GM10847 (cell line): ENCODE measurements around the gene GAS7.

Experiments
- POLR2A ChIP-seq: IDR thresholded peaks from 2 replicates; pipeline ENCODE4 v1.6.1; 2011; ENCODE audit not compliant: insufficient read length; ENCODE audit errors: extremely low read depth

The GAS7 gene

DNA sequence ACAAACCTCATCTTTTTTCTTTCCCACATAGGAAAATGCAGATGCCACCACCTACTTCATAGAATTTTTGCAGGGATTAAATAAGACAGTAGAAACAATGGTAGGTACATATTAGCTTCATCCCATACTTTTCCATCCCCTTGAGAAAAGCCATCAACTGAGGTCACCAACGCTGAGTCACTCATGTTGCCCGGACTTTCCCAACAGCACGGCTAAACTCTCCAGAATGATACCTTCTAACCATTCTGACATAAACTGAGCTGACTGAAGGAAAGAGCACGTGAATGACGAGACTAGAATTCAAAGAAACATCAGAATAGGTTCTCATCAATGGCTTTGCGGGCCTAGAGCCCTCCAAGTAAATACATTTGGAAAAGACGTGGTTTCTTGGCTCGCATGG is 147.3 kb downstream of the GAS7 start:
- no peak for TF ChIP-seq POLR2A

DNA sequence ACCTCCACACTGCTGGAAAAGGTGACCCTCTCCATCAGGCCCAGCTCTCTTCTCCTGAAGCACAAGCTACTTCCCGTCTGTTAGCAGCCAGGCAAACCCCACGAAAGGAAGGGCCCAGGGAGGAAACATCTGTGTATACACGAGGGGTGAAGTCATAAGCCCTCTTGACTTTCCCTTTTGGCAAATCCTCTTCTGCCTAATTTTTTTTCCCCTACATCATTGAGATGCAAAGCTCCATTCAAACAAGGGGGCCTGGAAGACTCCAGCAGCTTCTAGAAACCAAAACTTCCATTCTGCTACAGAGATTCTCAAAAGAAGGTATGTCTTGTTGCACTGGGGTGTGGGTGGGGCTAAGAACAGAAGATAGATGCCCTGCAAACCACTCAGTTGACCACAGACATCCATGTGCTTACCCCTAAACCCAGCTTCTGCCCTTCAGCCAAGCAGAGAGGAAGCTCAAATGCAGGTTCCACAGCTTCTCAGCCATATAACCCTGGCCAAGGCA is 147.8 kb downstream of the GAS7 start:
- no peak for TF ChIP-seq POLR2A

DNA sequence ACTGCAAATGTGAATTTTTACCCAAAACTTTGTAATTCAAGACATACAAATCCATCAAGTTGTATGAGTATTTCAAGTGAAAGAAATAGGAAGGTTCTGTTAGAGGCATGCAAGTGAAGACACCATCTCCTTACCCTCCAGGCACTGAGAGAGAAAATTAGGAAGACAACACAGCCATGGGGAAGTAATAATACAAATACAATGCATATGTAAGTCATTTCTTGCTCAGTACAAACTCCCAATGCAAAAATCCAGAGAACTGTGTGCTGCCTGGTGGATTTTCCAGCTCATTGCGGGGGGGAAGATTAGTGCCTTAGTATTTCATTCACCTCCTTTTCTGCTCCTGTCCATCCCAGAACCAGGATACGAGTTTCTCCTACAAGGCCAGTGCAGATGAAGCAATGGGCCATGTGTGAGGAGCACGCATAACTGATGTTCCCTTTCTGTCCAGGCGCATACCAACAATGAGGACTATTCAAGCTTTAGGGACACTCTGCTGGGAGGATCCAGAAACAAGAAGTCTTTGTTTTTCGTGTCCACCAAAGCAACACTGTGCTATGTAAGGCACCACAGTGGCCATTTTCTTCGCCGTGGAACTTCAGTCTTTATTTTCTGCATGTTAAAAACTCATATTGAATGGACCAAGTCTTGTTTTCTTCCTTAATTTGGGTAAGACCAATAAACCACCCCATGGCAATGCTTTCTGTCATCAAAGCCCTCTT is 149.6 kb downstream of the GAS7 start:
- TF ChIP-seq POLR2A: no peak

DNA sequence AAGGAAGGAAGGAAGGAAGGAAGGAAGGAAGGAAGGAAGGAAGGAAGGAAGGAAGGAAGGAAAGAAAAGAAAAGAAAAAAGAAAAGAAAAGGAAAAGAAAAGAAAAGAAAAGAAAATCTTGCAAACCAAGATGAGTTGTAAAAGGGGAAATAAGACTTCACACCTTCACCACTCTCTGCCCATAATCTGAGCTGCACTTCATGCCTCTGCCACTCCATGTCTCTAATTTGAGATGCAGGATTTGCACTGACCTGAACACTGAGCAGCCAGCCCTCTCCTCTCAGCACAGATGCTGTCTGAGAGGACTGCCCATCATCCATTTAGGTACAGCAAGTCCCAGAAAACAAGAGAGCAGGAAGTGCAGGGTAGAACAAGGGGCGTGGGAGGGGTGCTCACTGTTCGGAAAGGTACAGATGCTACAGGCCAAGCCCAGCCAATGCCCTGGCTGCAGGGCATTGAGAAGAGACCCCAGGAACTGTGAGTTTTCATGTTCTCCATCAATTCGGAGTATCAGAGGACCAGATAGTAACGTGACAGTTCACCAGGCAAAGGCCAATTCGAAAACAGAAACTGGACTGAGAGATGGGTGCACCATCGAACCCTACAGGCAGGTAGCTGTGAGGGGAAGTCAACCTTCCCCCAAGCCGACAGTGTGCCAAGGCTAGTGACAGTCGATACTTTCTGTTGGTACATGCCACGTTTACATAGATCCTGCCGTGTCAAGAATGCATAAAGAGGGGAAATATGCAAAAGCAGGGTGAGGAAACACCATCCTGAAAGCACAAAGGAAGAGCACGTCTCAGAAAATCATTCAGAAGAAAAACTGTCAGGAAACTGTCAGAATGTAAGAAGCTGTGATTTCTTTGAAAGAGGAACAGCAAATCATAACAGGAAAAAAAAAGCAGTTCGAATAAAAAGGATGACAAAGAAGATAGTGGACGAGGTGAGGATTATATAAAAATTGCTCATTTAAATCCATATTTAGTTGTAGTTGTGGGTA is 151.3 kb downstream of the GAS7 start:
- no peak for TF ChIP-seq POLR2A

DNA sequence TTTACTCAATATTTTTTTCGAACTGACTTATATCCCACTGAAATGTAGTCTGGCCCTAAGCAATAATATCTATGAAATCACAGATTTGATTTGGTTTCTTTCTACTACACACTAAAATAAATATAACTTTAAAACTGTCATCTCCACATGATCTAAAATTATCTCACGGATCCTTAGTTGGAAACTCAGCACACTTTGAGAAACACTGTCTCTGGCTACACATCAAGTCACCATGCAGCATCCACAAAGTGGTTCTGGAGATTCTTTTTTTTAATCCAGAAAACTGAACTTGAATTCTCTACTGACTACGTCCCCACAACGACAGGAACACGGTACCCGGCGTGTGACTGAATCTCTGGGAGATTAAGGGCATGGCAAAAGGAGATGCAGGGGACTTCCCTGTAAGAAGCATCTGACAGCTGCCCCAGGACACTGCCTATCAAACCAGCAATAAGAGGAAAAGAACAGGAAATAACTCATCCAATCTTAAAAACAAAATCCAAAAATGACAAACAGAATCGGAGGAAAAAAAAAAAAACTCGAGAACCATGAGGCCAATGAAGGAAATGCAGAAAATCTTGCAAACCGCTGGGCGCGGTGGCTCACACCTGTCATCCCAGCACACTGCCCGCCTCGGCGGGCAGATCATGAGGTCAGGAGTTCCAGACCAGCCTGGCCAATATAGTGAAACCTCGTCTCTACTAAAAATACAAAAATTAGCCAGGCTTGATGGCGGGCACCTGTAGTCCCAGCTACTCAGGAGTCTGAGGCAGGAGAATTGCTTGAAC is 152.3 kb downstream of the GAS7 start:
- TF ChIP-seq POLR2A: no peak

DNA sequence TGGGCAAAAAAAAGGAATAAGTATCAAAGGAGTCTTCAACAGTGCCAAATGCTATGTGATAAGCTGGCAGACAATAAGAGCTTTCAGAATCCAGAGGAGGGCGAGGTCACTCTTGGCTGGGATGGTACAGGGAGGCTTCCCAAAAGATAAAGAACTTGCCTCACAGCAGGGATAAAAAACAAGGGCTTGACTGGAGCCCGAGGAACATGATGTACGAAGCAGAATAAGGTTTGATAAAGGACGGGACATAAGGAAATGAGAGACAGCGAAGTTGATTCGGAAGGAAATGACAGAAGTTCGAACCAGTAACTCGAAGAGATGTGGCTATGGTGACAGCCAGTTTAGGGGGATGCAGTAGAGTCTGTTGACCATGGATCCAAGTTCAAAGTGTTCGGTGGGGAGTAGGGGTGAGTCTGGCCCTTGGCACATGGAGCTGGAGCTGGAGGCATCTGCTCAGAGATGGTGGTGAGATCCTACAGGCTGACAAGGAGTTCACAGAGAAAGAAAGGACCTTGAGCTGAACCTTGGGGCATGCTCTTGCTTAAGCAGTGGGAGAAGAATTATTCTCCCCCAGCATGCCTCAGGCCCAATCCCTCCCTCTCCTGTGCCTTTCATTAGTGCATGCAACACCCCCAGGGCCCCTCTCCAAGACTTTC is 155.7 kb downstream of the GAS7 start:
- no peak for TF ChIP-seq POLR2A

DNA sequence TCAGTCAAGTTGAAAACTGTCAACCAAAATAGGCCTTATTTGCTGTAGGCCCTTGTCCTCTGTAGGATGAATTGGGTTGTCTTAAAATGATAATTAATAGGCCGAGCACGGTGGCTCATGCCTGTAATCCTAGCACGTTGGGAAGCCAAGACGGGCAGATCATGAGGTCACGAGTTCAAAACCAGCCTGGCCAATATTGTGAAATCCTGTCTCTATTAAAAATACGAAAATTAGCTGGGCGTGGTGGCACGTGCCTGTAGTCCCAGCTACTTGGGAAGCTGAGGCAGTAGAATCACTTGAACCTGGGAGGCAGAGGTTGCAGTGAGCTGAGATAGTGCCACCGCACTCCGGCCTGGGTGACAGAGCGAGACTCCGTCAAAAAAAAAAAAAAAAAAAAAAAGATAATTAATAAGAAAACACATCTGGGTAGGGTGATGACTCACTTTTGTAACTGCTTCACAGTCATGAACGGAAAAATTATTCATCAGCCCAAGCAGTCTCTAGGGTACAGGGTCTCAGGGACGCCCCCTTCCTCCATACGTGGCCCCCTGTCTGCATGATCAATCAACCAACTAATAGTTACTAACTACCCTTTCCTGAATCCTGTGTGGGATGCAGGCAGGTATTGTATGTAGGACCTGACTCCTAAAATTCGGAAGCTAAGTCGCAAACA is 156.4 kb downstream of the GAS7 start:
- TF ChIP-seq POLR2A: no peak

DNA sequence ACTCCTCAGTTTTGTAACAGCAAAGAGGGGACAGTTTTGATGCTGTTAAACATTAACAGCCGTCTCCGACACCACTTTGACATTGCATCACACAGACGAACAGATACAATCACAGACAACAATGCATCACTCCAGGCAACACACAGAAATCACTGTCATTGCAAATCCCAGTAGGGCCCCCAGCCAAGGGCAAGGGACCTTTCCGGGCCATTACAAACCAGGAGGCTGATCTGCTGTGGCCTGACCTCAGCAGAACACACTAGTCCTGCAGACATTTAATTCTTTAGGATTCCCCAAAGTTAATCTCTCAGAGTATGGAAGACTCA is 157.2 kb downstream of the GAS7 start:
- TF ChIP-seq POLR2A: no peak

DNA sequence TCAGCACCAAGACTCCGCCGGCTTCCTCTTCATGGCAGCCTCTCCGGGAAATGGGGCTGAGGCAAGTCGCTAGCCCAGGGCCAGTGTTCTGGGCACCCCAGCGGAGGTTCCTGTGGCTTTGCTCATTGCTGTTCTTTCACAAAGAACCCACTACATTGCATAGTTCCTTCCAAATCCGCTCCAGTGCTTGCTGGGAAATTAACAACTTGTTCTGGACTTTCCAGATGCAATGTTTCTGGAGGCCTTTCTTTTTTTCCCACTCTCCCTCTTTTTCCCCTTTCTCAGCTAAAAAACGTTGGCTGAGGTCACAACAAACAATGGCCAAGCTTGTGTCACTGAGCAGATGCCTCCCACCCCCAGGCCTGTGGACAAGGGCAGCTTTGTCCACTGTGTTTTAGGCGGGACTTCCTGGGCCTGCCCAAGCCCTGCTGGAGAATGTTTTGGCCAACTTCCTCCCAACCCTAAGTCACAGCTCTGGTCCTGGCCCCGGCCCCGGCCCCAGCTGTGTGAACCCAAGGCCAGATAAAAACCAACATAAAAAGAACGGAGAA is 161.8 kb downstream of the GAS7 start:
- TF ChIP-seq POLR2A: no peak

DNA sequence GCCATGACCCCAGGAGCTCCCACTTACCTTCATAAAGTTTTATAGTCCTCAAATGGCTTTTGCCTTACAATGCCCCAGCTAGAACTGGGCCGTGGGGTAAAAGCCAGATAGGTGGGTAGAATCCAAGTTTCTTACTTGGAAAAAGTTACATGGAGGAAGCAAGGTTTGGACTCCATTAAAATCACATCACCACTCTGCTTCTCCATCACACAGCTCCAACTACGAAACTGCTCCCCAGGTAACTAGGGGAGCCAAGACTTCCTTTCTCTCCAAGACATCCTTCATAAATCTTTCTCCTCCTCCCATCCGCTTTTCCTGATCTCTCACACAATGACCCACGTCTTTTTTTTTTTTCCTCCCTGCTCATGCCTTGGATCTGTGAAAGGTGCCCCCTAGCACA is 162.5 kb downstream of the GAS7 start:
- no peak for TF ChIP-seq POLR2A

DNA sequence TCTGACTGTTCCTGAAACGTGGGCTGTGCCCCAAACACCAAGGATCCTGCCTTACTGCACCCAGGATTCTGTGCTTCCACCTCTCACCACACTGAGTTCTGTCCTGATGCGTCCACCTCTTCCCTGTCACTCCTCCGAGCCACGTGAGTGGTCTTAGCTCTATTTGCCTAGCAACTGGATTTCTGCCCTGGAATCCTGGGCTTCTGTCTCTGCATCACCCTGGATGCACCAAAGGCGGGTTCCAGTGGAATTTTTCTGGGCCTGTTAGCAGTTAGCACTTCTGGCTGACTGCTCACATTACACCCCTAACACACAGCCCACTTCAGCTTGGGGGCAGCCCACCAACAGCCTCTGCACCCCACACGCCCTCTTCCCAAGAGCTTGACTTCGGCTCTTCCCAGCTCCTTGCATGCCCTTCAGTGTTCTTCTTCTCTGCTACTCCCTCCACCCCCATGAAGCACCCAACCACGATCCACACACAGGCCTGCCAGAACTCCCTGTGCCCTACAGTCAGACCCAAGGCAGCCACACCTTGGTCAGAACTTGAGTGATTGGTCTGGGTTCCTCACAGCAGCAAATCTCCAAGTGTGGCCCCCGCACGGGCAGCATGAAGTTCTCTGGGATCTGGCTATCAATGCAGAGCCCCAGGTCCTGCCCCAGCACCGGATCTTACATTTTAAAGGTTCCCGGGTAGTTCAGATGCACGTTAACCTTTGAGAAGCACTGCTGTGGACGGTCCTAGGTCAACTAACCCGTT is 163.5 kb downstream of the GAS7 start:
- no peak for TF ChIP-seq POLR2A

DNA sequence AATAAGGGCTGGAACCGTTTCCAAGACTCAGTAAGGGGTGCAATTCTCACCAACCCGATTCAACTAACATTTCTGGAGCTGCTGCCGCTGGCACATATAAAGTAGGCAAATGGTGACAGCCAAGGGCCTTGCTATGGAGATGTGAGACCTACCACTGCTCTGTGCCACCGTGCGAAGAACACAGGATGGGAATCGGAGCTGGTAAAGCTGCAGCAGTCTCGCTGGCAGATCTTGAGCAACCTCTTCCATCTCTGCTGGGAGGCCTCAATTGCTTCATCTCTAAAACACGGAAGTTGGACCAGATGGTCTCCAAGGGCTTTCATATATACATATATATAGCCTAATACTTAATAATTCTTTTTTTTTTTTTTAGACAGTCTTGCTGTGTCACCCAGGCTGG is 164.4 kb downstream of the GAS7 start:
- TF ChIP-seq POLR2A: no peak

DNA sequence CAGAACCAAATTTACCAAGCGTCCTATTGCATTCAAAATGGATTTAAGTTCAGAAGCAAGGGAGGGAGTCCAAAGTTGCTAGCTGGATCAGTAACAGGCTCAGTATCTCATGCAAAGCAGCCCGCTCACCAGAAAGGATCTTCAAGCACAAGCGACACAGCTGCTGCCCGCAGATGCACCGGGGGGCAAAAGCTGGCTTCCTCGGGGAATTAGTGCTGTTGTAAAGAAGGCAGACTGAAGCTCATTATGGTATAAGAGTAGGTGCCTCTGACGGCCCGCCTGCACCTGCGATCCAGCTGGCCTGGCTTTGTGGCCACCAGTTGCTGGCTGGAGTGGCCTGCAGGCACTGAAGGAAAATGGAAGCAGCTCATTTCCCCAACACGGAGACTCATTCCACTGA is 165.0 kb downstream of the GAS7 start:
- TF ChIP-seq POLR2A: no peak

DNA sequence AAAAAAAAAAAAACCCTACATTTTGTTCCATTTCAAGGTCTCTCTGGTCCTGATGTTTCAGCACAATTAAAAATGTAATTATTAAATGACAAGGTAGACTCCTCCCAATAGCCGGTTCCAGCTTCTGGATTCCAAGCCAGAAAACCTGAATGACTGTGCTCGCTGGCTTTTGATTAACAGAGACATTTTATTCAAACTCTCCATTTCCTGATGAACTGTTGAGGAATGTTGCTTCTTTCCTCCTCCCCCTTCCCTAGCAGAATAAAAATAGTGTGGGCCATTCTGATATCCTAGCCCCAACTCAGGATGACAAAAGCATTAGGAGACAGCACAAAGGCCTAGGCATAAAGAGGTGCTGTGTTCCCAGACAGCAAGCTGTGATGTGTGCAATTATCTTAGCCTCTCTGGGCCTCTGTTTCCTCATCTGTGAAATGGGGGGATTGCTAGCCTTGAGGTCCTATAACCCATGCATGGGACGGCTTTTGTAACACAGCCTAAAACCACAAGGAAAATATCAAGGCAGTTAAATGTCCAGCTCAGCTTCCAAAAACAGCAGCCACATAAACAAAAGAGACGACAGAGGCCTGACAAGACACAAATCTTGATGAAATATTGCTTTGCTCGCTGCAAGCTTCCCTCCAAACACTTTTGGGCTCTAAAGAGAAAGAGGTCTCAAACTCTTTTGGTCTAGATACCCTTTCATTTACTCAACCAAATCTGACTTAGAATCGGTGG is 166.1 kb downstream of the GAS7 start:
- no peak for TF ChIP-seq POLR2A
